Panc1 (cell line): ENCODE measurements around the gene C1QTNF12.

ENCODE experiments used
- POLR2AphosphoS5 ChIP-seq: IDR thresholded peaks from 2 replicates; pipeline ENCODE4 v1.6.1; 2012; ENCODE audit warnings: mild to moderate bottlenecking, low read depth, low read length, moderate library complexity
- TF ChIP-seq, protein P1 (sequence below): fragments of 450-650 bp; IDR thresholded peaks from 2 replicates; pipeline ENCODE4 v1.5.1; 2017; ENCODE audit warnings: mild to moderate bottlenecking

GRCh38 chr1:1250786-1251284 is 4.3 kb upstream of the C1QTNF12 start:
- TF ChIP-seq, protein P1, sequence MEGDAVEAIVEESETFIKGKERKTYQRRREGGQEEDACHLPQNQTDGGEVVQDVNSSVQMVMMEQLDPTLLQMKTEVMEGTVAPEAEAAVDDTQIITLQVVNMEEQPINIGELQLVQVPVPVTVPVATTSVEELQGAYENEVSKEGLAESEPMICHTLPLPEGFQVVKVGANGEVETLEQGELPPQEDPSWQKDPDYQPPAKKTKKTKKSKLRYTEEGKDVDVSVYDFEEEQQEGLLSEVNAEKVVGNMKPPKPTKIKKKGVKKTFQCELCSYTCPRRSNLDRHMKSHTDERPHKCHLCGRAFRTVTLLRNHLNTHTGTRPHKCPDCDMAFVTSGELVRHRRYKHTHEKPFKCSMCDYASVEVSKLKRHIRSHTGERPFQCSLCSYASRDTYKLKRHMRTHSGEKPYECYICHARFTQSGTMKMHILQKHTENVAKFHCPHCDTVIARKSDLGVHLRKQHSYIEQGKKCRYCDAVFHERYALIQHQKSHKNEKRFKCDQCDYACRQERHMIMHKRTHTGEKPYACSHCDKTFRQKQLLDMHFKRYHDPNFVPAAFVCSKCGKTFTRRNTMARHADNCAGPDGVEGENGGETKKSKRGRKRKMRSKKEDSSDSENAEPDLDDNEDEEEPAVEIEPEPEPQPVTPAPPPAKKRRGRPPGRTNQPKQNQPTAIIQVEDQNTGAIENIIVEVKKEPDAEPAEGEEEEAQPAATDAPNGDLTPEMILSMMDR, result no peak
- no peak for TF ChIP-seq POLR2AphosphoS5
